SK-N-SH (cell line): ENCODE measurements around the gene RNF151. TPM values are rescaled to one million over a fixed set of nuclear protein-coding genes. Genes with fewer than 3 reads are reported as not detected.

Experiments
- CTCF ChIA-PET: fragments of 300-600, 350-600 bp; formaldehyde crosslinking; extraction: SDS; loops from one replicate; lab custom pipeline; 2021; lab: Yijun Ruan, JAX
- POLR2A ChIA-PET: fragments of 350-600 bp; sonication (Branson Sonifier 250); formaldehyde crosslinking; extraction: SDS; loops from one replicate; lab custom pipeline; 2020; ENCODE audit warnings: antibody characterized with exemption, inconsistent platforms; lab: Yijun Ruan, JAX
- DNase-seq: peaks from one replicate; pipeline ENCODE4 v3.0.0; 2012
- H2AFZ ChIP-seq: fragments of 200-600 bp; sonication (generic); 2 replicates; pipeline ENCODE4 v1.8.1; 2016; ENCODE audit warnings: antibody characterized with exemption, mild to moderate bottlenecking, low read depth
- H3F3A ChIP-seq: fragments of 200-600 bp; sonication (generic); replicated peaks from 2 replicates; pipeline ENCODE3; 2016; ENCODE audit warnings: antibody characterized with exemption, mild to moderate bottlenecking; ENCODE audit not compliant: insufficient read depth
- H3K27ac ChIP-seq, 2 experiments: fragments of 200-500 bp in 1 of 2; fragments of 200-600 bp in 1 of 2; sonication (Bioruptor generic) in 1 of 2; sonication (generic), shearing (Covaris generic) in 1 of 2; 2 replicates each; pipeline versions ENCODE4 v1.5.1 to v1.6.1; 2014 to 2016; ENCODE audit warnings: low read depth in 2 of 2, inconsistent platforms in 1 of 2, low read length in 1 of 2, mild to moderate bottlenecking in 1 of 2, mixed read lengths in 1 of 2
- H3K27me3 ChIP-seq: fragments of 200-600 bp; sonication (generic), shearing (Covaris generic); 2 replicates; pipeline ENCODE4 v1.6.1; 2016; ENCODE audit warnings: mixed run types; ENCODE audit not compliant: insufficient read depth
- H3K36me3 ChIP-seq, 2 experiments: fragments of 200-500 bp in 1 of 2; fragments of 200-600 bp in 1 of 2; sonication (Bioruptor generic) in 1 of 2; sonication (generic) in 1 of 2; replicated peaks in 1 of 2; 2 replicates each; pipeline versions ENCODE3 to v1.5.1; 2014 to 2016; ENCODE audit warnings: low read length in 1 of 2, mild to moderate bottlenecking in 1 of 2; ENCODE audit not compliant: insufficient read depth in 2 of 2, control insufficient read depth in 1 of 2
- H3K4me1 ChIP-seq, 2 experiments: fragments of 200-500 bp in 1 of 2; fragments of 200-600 bp in 1 of 2; sonication (Bioruptor generic) in 1 of 2; sonication (generic), shearing (Covaris generic) in 1 of 2; 2 replicates each; pipeline versions ENCODE4 v1.5.1 to v1.6.1; 2014 to 2016; ENCODE audit warnings: low read depth in 1 of 2, low read length in 1 of 2, mixed run types in 1 of 2; ENCODE audit not compliant: insufficient read depth in 2 of 2, control insufficient read depth in 1 of 2
- H3K4me2 ChIP-seq: fragments of 200-600 bp; sonication (generic), shearing (Covaris generic); 2 replicates; pipeline ENCODE4 v1.6.1; 2017; ENCODE audit warnings: mixed run types
- H3K4me3 ChIP-seq, 2 experiments: fragments of 200-500 bp in 1 of 2; fragments of 200-600 bp in 1 of 2; sonication (Bioruptor generic) in 1 of 2; sonication (generic), shearing (Covaris generic) in 1 of 2; 2 replicates each; pipeline versions ENCODE4 v1.5.1 to v1.8.1; 2014 to 2016; ENCODE audit warnings: low read depth in 2 of 2, inconsistent platforms in 1 of 2, low read length in 1 of 2, mild to moderate bottlenecking in 1 of 2, mixed read lengths in 1 of 2, moderate library complexity in 1 of 2
- H3K79me2 ChIP-seq: fragments of 200-600 bp; sonication (generic); 2 replicates; pipeline ENCODE4 v1.8.1; 2017; ENCODE audit warnings: mild to moderate bottlenecking; ENCODE audit not compliant: insufficient read depth
- H3K9ac ChIP-seq: fragments of 200-600 bp; sonication (generic); 2 replicates; pipeline ENCODE4 v1.6.1; 2017; ENCODE audit warnings: mixed run types
- H3K9me2 ChIP-seq: fragments of 200-600 bp; sonication (generic); 2 replicates; pipeline ENCODE4 v1.6.1; 2017; ENCODE audit warnings: mixed run types
- H3K9me3 ChIP-seq: fragments of 200-600 bp; sonication (generic); 2 replicates; pipeline ENCODE4 v1.6.1; 2017; ENCODE audit warnings: mixed run types, mild to moderate bottlenecking, moderate library complexity
- H4K20me1 ChIP-seq: fragments of 200-600 bp; sonication (generic); 2 replicates; pipeline ENCODE4 v1.6.1; 2017; ENCODE audit warnings: mild to moderate bottlenecking, mixed run types; ENCODE audit not compliant: insufficient read depth
- CTCF ChIP-seq: fragments of 200-600 bp; sonication (generic); IDR thresholded peaks from 2 replicates; pipeline ENCODE4 v1.6.1; 2017; ENCODE audit warnings: antibody characterized with exemption, mild to moderate bottlenecking, moderate library complexity
- ELF1 ChIP-seq: IDR thresholded peaks from 2 replicates; pipeline ENCODE4 v1.4.0; 2012
- FOSL2 ChIP-seq: IDR thresholded peaks from 2 replicates; pipeline ENCODE4 v1.4.0; 2012; ENCODE audit warnings: low read depth, mild to moderate bottlenecking, moderate library complexity, borderline replicate concordance
- FOXJ3 ChIP-seq: sonication (generic); formaldehyde crosslinking; IDR thresholded peaks from 2 replicates; pipeline ENCODE4 v1.5.1; 2020; ENCODE audit warnings: mild to moderate bottlenecking, missing genetic modification reagents
- GATA2 ChIP-seq: sonication (generic); formaldehyde crosslinking; IDR thresholded peaks from 2 replicates; pipeline ENCODE4 v1.5.0; 2020; ENCODE audit warnings: mild to moderate bottlenecking, missing genetic modification reagents
- IRF3 ChIP-seq: fragments of 150-350 bp; IDR thresholded peaks from 2 replicates; pipeline ENCODE4 v1.6.1; 2016; ENCODE audit warnings: mild to moderate bottlenecking, low read depth, low read length
- MEF2A ChIP-seq: IDR thresholded peaks from 2 replicates; pipeline ENCODE4 v1.4.0; 2012; ENCODE audit warnings: low read depth, borderline replicate concordance
- MXI1 ChIP-seq: IDR thresholded peaks from 2 replicates; pipeline ENCODE4 v1.6.1; 2012; ENCODE audit warnings: mild to moderate bottlenecking, low read depth, low read length, improper control_type of control experiment
- NRF1 ChIP-seq: IDR thresholded peaks from 2 replicates; pipeline ENCODE4 v1.6.1; 2012; ENCODE audit warnings: low read depth, mild to moderate bottlenecking, low read length
- RAD21 ChIP-seq: IDR thresholded peaks from 2 replicates; pipeline ENCODE4 v1.6.1; 2012; ENCODE audit warnings: mild to moderate bottlenecking, low read length
- REST ChIP-seq: IDR thresholded peaks from 2 replicates; pipeline ENCODE4 v1.6.1; 2012; ENCODE audit warnings: mild to moderate bottlenecking, low read depth, low read length, moderate library complexity
- RFX5 ChIP-seq: IDR thresholded peaks from 2 replicates; pipeline ENCODE4 v1.6.1; 2012; ENCODE audit warnings: mild to moderate bottlenecking, improper control_type of control experiment, low read length
- RXRA ChIP-seq: IDR thresholded peaks from 2 replicates; pipeline ENCODE4 v1.4.0; 2012; ENCODE audit warnings: low read depth, mild to moderate bottlenecking, borderline replicate concordance
- SIN3A ChIP-seq: IDR thresholded peaks from 2 replicates; pipeline ENCODE4 v1.6.1; 2012; ENCODE audit warnings: low read depth, mild to moderate bottlenecking, low read length, moderate library complexity, borderline replicate concordance
- WGBS: methylation state at CpG from one replicate; pipeline ENCODE4 v1.1.6; 2017; ENCODE audit warnings: low lambda C conversion rate; 5-methylcytosine and 5-hydroxymethylcytosine counted together
- polyA plus RNA-seq, 3 experiments: library from polyadenylated mRNA; depleted of rRNA; stranded (reverse); fragments of >200 nt; gene quantifications; 2 replicates each; pipeline ENCODE4 v1.2.3, GENCODE V29; 2012
- TF ChIP-seq, protein P1 (sequence below): fragments of 150-350 bp; IDR thresholded peaks from 2 replicates; pipeline ENCODE4 v1.6.1; 2017; ENCODE audit warnings: antibody characterized with exemption, low read length, low read depth, borderline replicate concordance
- TF ChIP-seq, protein P2 (sequence below): IDR thresholded peaks from 2 replicates; pipeline ENCODE4; 2012

Gene RNF151
- polyA plus RNA-seq, 1 of the 3 experiments (the other 2 are of a cell fraction), result 0.07 TPM

- DNase-seq, result peak; percentile 88
- Histone ChIP-seq H3K4me2 (peak within 1 kb of the TSS; percentile 52; the same call in 1 of the 2 replicates), H3K9me2 (no peaks in the 10 kb centered on the region), H4K20me1 (no peaks in the 10 kb centered on the region), H3K9ac (no peak within 1 kb of the TSS), H3K4me3 (peak within 1 kb of the TSS in 1 of 2 experiments; percentile 29; a peak in 1 of 4 replicates), H3K79me2 (no peaks in the 10 kb centered on the region), H3K9me3 (no peaks in the 10 kb centered on the region), H3K4me1 (peaks cover 0 to 13% of the 10 kb centered on the region in 2 experiments; a peak in 1 of 4 replicates), H3K27ac (no peak within 1 kb of the TSS), H3K27me3 (peaks cover 45% of the 10 kb centered on the region), H2AFZ (no peak within 1 kb of the TSS), H3F3A (no peaks in the 10 kb centered on the region), H3K36me3 (no peaks in the 10 kb centered on the region)
- no peak for TF ChIP-seq RFX5
- TF ChIP-seq IRF3, result no peak
- TF ChIP-seq FOSL2, result no peak
- no peak for TF ChIP-seq MXI1
- no peak for TF ChIP-seq MEF2A
- no peak for TF ChIP-seq RXRA
- no peak for TF ChIP-seq CTCF
- TF ChIP-seq, protein P1, sequence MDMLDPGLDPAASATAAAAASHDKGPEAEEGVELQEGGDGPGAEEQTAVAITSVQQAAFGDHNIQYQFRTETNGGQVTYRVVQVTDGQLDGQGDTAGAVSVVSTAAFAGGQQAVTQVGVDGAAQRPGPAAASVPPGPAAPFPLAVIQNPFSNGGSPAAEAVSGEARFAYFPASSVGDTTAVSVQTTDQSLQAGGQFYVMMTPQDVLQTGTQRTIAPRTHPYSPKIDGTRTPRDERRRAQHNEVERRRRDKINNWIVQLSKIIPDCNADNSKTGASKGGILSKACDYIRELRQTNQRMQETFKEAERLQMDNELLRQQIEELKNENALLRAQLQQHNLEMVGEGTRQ, result no peak
- no peak for TF ChIP-seq ELF1
- TF ChIP-seq NRF1, result no peak
- no peak for TF ChIP-seq REST
- no peak for TF ChIP-seq RAD21
- no peak for TF ChIP-seq SIN3A
- TF ChIP-seq, protein P2, sequence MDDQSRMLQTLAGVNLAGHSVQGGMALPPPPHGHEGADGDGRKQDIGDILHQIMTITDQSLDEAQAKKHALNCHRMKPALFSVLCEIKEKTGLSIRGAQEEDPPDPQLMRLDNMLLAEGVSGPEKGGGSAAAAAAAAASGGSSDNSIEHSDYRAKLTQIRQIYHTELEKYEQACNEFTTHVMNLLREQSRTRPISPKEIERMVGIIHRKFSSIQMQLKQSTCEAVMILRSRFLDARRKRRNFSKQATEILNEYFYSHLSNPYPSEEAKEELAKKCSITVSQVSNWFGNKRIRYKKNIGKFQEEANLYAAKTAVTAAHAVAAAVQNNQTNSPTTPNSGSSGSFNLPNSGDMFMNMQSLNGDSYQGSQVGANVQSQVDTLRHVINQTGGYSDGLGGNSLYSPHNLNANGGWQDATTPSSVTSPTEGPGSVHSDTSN, result no peak
- no peak for TF ChIP-seq FOXJ3
- TF ChIP-seq GATA2 (CRISPR knock-in tag), result no peak
- 28% methylated on average over 8 of the region's 71 CpGs for WGBS
- POLR2A ChIA-PET, result no interaction called here
- CTCF ChIA-PET, result interaction anchor here (1.5 to 5.2 kb wide), 2 partner anchors 10 to 55 kb away, joined by 6 to 38 read pairs; no protein-coding TSS in a partner anchor
Measured at GRCh38 chr16:1918351-1919326, 48.0 kb upstream of the RNF151 start, which contains the start of gene HS3ST6. Gene HS3ST6, minus strand, starts transcription at chr16:1918415. Its CDS starts 92 bp downstream, at chr16:1918323.
